Lung microvascular endothelial cell (primary cell): ENCODE results near the gene CPA1. TPM values are rescaled to one million over a fixed set of nuclear protein-coding genes. Genes with fewer than 3 reads are reported as not detected.

ENCODE experiments used
- DNase-seq, 2 donors: peaks; one replicate each; pipeline versions ENCODE4 v3.0.0 to v3.0.0-alpha.2; 2010; ENCODE audit warnings: low read depth in 2 of 2
- total RNA-seq: library from RNA; depleted of rRNA; stranded (reverse); fragments of >200 nt; gene quantifications from 2 replicates; pipeline ENCODE4 v1.2.1, GENCODE V29; 2014

CPA1 gene
- not detected in 2 replicates for total RNA-seq

- no peak for DNase-seq
Observed at GRCh38 chr7:130379921-130380860, at the start of gene CPA1. Gene CPA1 (plus strand): TSS chr7:130380494. CDS start chr7:130380521, 27 bp downstream.

GRCh38 chr7:130332259-130333053 is 47.8 kb upstream of the CPA1 start:
- no peak for DNase-seq

- no peak for DNase-seq
Observed at GRCh38 chr7:130333832-130334231, 46.5 kb upstream of the CPA1 start.

- peak in 1 of 2 donors; percentile 5 for DNase-seq
Observed at GRCh38 chr7:130334274-130334673, 46.0 kb upstream of the CPA1 start.

GRCh38 chr7:130337410-130337971 is 42.8 kb upstream of the CPA1 start:
- DNase-seq: no peak

- DNase-seq: no peak
Observed at GRCh38 chr7:130338233-130338632, 42.1 kb upstream of the CPA1 start.

- DNase-seq: no peak
Observed at GRCh38 chr7:130341882-130342281, 38.4 kb upstream of the CPA1 start.

GRCh38 chr7:130342701-130343380 is 37.5 kb upstream of the CPA1 start:
- no peak for DNase-seq

GRCh38 chr7:130344271-130344866 is 35.9 kb upstream of the CPA1 start, which contains the start of gene CPA5:
Gene CPA5 (plus strand): TSS chr7:130344816. CDS start chr7:130346486, 1,670 bp downstream.
- no peak for DNase-seq

GRCh38 chr7:130345136-130345535 is 35.2 kb upstream of the CPA1 start:
- DNase-seq: no peak

GRCh38 chr7:130345725-130346124 is 34.6 kb upstream of the CPA1 start:
- no peak for DNase-seq

GRCh38 chr7:130346177-130346905 is 34.0 kb upstream of the CPA1 start:
- DNase-seq: no peak

- no peak for DNase-seq
Observed at GRCh38 chr7:130346941-130347340, 33.4 kb upstream of the CPA1 start.

GRCh38 chr7:130349911-130350782 is 30.1 kb upstream of the CPA1 start:
- no peak for DNase-seq

GRCh38 chr7:130350945-130351790 is 29.1 kb upstream of the CPA1 start:
- DNase-seq: peak in 1 of 2 donors; percentile 64

GRCh38 chr7:130351791-130352090 is 28.6 kb upstream of the CPA1 start:
- DNase-seq: no peak

- DNase-seq: peak; percentile 22 to 58
Observed at GRCh38 chr7:130352194-130353074, 27.9 kb upstream of the CPA1 start.
